Mammary epithelial cell (primary cell): ENCODE data around the gene PHC2.

ENCODE experiments used
- EZH2 ChIP-seq: IDR thresholded peaks from 2 replicates; pipeline ENCODE4 v1.6.1; 2012; ENCODE audit warnings: low read length, inconsistent platforms, borderline replicate concordance
- TF ChIP-seq, protein P1 (sequence below), 2 donors: IDR thresholded peaks in 1 of 2; conservative IDR thresholded peaks in 1 of 2; 2 replicates each; pipeline ENCODE4 v1.5.1; 2011 to 2012; ENCODE audit warnings: inconsistent platforms in 2 of 2, low read length in 2 of 2, mild to moderate bottlenecking in 2 of 2, control low read depth in 1 of 2, low read depth in 1 of 2; ENCODE audit not compliant: insufficient read depth in 1 of 2; ENCODE audit errors: extremely low read depth in 1 of 2

- TF ChIP-seq, protein P1, sequence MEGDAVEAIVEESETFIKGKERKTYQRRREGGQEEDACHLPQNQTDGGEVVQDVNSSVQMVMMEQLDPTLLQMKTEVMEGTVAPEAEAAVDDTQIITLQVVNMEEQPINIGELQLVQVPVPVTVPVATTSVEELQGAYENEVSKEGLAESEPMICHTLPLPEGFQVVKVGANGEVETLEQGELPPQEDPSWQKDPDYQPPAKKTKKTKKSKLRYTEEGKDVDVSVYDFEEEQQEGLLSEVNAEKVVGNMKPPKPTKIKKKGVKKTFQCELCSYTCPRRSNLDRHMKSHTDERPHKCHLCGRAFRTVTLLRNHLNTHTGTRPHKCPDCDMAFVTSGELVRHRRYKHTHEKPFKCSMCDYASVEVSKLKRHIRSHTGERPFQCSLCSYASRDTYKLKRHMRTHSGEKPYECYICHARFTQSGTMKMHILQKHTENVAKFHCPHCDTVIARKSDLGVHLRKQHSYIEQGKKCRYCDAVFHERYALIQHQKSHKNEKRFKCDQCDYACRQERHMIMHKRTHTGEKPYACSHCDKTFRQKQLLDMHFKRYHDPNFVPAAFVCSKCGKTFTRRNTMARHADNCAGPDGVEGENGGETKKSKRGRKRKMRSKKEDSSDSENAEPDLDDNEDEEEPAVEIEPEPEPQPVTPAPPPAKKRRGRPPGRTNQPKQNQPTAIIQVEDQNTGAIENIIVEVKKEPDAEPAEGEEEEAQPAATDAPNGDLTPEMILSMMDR (conservative IDR thresholded peaks at IDR 0.05 in 1 of 2, IDR thresholded peaks at IDR 0.05 in 1 of 2; ENCODE audit: extremely low read depth in 1 of 2, insufficient read depth in 1 of 2, low read depth in 1 of 2, low read length in 2 of 2): no peak
- TF ChIP-seq EZH2: no peak
Observed at GRCh38 chr1:33300673-33301072, 130.2 kb downstream of the PHC2 start.
